Natural killer cell (primary cell): Measurements from ENCODE around the gene ECE1. TPM values are rescaled to one million over a fixed set of nuclear protein-coding genes. Genes with fewer than 3 reads are reported as not detected.

Source experiments
- ATAC-seq, 3 donors: fragments of 150-1000 bp in 2 of 3; fragments of 200-7000 bp in 1 of 3; cut with Tn5 transposase; 1 replicate in 1 of 3; 2 replicates in 2 of 3; pipeline ENCODE4 v1.10.0; 2021; ENCODE audit warnings: mild to moderate bottlenecking in 2 of 3, moderate library complexity in 2 of 3
- DNase-seq, 2 donors: peaks; one replicate each; pipeline versions ENCODE4 v3.0.0 to v3.0.0-alpha.2; 2013 to 2021; ENCODE audit warnings: mixed read lengths in 1 of 2
- H3K27ac ChIP-seq: one replicate; pipeline ENCODE4 v1.5.1; 2013; ENCODE audit warnings: mild to moderate bottlenecking, low read length
- H3K27me3 ChIP-seq: one replicate; pipeline ENCODE4 v1.6.1; 2013; ENCODE audit warnings: low read length; ENCODE audit not compliant: control insufficient read depth, insufficient read depth
- H3K36me3 ChIP-seq: one replicate; pipeline ENCODE4 v1.6.1; 2013; ENCODE audit warnings: low read length; ENCODE audit not compliant: control insufficient read depth, insufficient read depth
- H3K4me1 ChIP-seq: one replicate; pipeline ENCODE4 v1.6.1; 2013; ENCODE audit warnings: low read length; ENCODE audit not compliant: control insufficient read depth, insufficient read depth
- H3K4me3 ChIP-seq: one replicate; pipeline ENCODE4 v1.5.1; 2013; ENCODE audit warnings: low read length
- H3K9me3 ChIP-seq: one replicate; pipeline ENCODE4 v1.6.1; 2013; ENCODE audit warnings: low read length; ENCODE audit not compliant: control insufficient read depth, insufficient read depth
- H3K27ac Mint-ChIP-seq, 2 donors: one replicate each; pipeline ENCODE4 v1.8.0; 2022; ENCODE audit warnings: mild to moderate bottlenecking in 2 of 2, mixed read lengths in 2 of 2, moderate library complexity in 1 of 2
- H3K27me3 Mint-ChIP-seq, 2 donors: one replicate each; pipeline ENCODE4 v1.8.0; 2022; ENCODE audit warnings: low read depth in 2 of 2, mixed read lengths in 2 of 2
- H3K36me3 Mint-ChIP-seq: one replicate; pipeline ENCODE4 v1.8.0; 2022; ENCODE audit warnings: mixed read lengths
- H3K4me1 Mint-ChIP-seq, 2 donors: one replicate each; pipeline ENCODE4 v1.8.0; 2022; ENCODE audit warnings: mixed read lengths in 2 of 2
- H3K4me3 Mint-ChIP-seq: one replicate; pipeline ENCODE4 v1.8.0; 2022; ENCODE audit warnings: mild to moderate bottlenecking, moderate library complexity, mixed read lengths
- H3K9me3 Mint-ChIP-seq, 2 donors: one replicate each; pipeline ENCODE4 v1.8.0; 2022; ENCODE audit warnings: mixed read lengths in 2 of 2
- WGBS: methylation state at CpG from one replicate; pipeline ENCODE4 v1.1.7; 2013; ENCODE audit warnings: missing lambda C conversion rate; ENCODE audit not compliant: insufficient coverage; 5-methylcytosine and 5-hydroxymethylcytosine counted together
- intact Hi-C: fragments of 100-400 bp; cut with micrococcal nuclease; formaldehyde crosslinking; loops from one replicate; pipeline ENCODE4 v1.14.2; 2022
- total RNA-seq, 4 donors: library from RNA; stranded (reverse); fragments of 120-200 nt in 1 of 4; gene quantifications; one replicate each; pipeline versions ENCODE4 v1.2.3 to v1.2.4, GENCODE V29; 2013 to 2022
- TF ChIP-seq, protein P1 (sequence below): fragments of 200-600 bp; IDR thresholded peaks from one replicate; pipeline ENCODE4 v1.8.0; 2022; ENCODE audit warnings: antibody characterized with exemption

Gene ECE1
- total RNA-seq, 3 donors from 2014 or later (not counting 1 experiment from before 2014, with no cell fraction given) = 47.2 to 70.1 (median 50.7) TPM

- H3K36me3 Mint-ChIP-seq = peaks cover 7% of the 10 kb centered on the region
- H3K4me3 Mint-ChIP-seq = no peak overlapping the region
- no peak overlapping the region for H3K27ac Mint-ChIP-seq
- 98% methylated on average over 14 of the region's 14 CpGs for WGBS
- no peaks in the 10 kb centered on the region for H3K9me3 Mint-ChIP-seq
- no peaks in the 10 kb centered on the region for H3K27me3 ChIP-seq
- H3K36me3 ChIP-seq = peaks cover 39% of the 10 kb centered on the region
- no peak overlapping the region for H3K27ac ChIP-seq
- H3K4me1 Mint-ChIP-seq = peaks cover 4 to 14% of the 10 kb centered on the region in 2 donors
- no peaks in the 10 kb centered on the region for H3K27me3 Mint-ChIP-seq
- no peak overlapping the region for H3K4me3 ChIP-seq
- intact Hi-C loops = loop anchor here (1.0 to 10.0 kb wide), 4 partner anchors 24 to 399 kb away; no protein-coding TSS in a partner anchor
- TF ChIP-seq, protein P1, sequence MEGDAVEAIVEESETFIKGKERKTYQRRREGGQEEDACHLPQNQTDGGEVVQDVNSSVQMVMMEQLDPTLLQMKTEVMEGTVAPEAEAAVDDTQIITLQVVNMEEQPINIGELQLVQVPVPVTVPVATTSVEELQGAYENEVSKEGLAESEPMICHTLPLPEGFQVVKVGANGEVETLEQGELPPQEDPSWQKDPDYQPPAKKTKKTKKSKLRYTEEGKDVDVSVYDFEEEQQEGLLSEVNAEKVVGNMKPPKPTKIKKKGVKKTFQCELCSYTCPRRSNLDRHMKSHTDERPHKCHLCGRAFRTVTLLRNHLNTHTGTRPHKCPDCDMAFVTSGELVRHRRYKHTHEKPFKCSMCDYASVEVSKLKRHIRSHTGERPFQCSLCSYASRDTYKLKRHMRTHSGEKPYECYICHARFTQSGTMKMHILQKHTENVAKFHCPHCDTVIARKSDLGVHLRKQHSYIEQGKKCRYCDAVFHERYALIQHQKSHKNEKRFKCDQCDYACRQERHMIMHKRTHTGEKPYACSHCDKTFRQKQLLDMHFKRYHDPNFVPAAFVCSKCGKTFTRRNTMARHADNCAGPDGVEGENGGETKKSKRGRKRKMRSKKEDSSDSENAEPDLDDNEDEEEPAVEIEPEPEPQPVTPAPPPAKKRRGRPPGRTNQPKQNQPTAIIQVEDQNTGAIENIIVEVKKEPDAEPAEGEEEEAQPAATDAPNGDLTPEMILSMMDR = no peak
- ATAC-seq (no peak), DNase-seq (no peak)
- H3K9me3 ChIP-seq = no peaks in the 10 kb centered on the region
- H3K4me1 ChIP-seq = peaks cover 7% of the 10 kb centered on the region
Observed at GRCh38 chr1:21255943-21256320, 34.3 kb downstream of the ECE1 start.

DNA sequence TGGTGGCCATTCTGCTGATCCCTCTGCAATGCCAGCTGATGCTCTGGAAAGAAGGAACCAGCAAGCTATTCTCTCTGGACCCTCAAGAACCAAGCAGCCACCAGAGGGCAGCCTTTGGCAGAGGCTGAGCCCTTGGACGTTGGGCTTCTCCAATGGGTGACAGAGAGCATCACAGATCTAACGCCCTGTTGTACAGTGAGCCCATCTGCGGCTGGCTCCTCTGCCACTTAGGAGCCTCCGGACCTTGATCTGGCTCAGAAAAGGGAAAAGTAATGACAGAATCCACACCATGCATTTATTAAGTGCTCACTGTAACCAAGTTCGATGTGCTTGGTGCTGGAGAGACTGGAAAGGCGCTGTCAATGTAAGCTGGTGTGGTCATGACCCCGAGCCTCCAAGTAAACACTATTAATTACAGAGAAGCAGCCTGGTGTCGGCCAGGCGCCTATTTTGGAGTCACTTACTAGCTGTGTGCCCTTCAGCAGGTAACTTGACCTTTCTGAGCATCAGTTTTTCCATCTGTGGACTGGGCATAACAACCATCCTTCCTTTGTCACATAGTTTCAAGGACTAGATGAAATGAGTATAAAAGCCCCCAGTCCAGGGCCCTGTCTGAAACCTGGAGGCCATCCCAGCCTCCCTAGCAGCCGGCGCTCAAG lies 34.9 kb downstream of the ECE1 start:
- Mint-ChIP-seq H3K36me3 (peaks cover 7% of the 10 kb centered on the region), H3K9me3 (no peaks in the 10 kb centered on the region), H3K27me3 (no peaks in the 10 kb centered on the region), H3K4me1 (peaks cover 4 to 13% of the 10 kb centered on the region in 2 donors), H3K27ac (no peak overlapping the region), H3K4me3 (no peak overlapping the region)
- Histone ChIP-seq H3K9me3 (no peaks in the 10 kb centered on the region), H3K27me3 (no peaks in the 10 kb centered on the region), H3K4me1 (peaks cover 7% of the 10 kb centered on the region), H3K36me3 (peaks cover 37% of the 10 kb centered on the region), H3K4me3 (no peak overlapping the region), H3K27ac (no peak overlapping the region)
- TF ChIP-seq, protein P1 = peak; percentile 77
- peak; percentile 81 to 88 for DNase-seq
- ATAC-seq = peak; percentile 86 to 98 (median 95)
- 64% methylated on average over 11 of the region's 11 CpGs for WGBS
- intact Hi-C loops = loop anchor here (1.0 to 10.0 kb wide), 4 partner anchors 23 to 399 kb away; no protein-coding TSS in a partner anchor

DNA sequence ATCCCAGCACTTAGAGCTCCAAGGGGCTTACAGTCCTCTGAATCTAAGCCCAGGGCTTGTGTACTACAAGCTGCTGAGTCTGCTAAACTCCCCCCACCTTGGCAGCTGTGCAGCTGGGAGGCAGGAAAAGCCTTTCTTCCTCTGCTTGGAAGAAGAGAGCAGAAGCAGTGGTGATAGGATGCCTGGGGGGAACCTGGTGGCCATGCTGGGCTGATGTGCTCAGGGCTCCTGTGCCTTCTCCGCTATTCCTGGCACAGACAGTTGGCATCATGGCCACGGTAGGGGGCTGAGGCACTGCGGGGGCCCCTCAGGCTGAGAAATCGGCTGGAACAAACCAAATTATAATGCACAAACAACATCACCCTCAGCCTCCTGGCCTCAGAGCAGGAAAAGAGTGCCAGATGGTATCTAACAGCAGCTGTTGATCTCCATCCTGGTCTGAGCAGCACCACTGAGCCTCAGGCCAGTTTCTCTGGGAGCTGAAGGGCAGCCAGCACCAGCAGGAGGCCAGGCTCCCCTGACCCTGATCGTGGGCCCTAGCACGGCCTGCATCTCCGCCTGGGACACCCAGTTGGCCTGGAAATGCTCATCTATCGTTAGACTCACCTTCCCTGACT lies 35.8 kb downstream of the ECE1 start:
- Histone ChIP-seq H3K36me3 (peaks cover 33% of the 10 kb centered on the region), H3K27ac (no peak overlapping the region), H3K27me3 (no peaks in the 10 kb centered on the region), H3K4me3 (no peak overlapping the region), H3K9me3 (no peaks in the 10 kb centered on the region), H3K4me1 (peaks cover 7% of the 10 kb centered on the region)
- Mint-ChIP-seq H3K27ac (no peak overlapping the region), H3K9me3 (no peaks in the 10 kb centered on the region), H3K36me3 (peaks cover 7% of the 10 kb centered on the region), H3K4me1 (peaks cover 4 to 13% of the 10 kb centered on the region in 2 donors), H3K27me3 (no peaks in the 10 kb centered on the region), H3K4me3 (no peak overlapping the region)
- intact Hi-C loops = loop anchor here (10.0 kb wide), 1 partner anchor 400 kb away; no protein-coding TSS in a partner anchor
- WGBS = 78% methylated on average over 8 of the region's 8 CpGs
- ATAC-seq = no peak
- DNase-seq = no peak
- TF ChIP-seq, protein P1 = no peak
